ENCODE results near the gene SPAG6. TPM values are rescaled to one million over a fixed set of nuclear protein-coding genes. Genes with fewer than 3 reads are reported as not detected.

SPAG6 gene
- total and polyA plus RNA-seq, 2 of the 4 experiments (the other 2 are of a cell fraction) = not detected

GRCh38 chr10:22366435-22366703 is 21.1 kb downstream of the SPAG6 start:
- POLR2A ChIA-PET (ENCODE audit: unreplicated experiment) = no interaction called here
- H2BK5ac ChIP-seq (ENCODE audit: low read depth, low read length, poor library complexity, severe bottlenecking) = no peak overlapping the region
- dilution Hi-C loops (cut with HindIII; ENCODE audit: low sequenced_read_pairs, unreplicated experiment) (no loop called here), in situ Hi-C loops (cut with MboI; ENCODE audit: low sequenced_read_pairs) (no loop called here), intact Hi-C loops (cut with micrococcal nuclease) (no loop called here)
- H3K18ac ChIP-seq (ENCODE audit: low read depth, low read length) = no peak overlapping the region
- no peak overlapping the region for H3K23ac ChIP-seq (ENCODE audit: low read depth, low read length)
- H2BK120ac ChIP-seq (ENCODE audit: low read depth, low read length) = no peak overlapping the region
- no peak overlapping the region for H3K4me2 ChIP-seq (ENCODE audit: low read depth, low read length)
- peaks cover 1% of the 10 kb centered on the region; the same call in 1 of the 2 replicates for H3K27me3 ChIP-seq (ENCODE audit: control insufficient read depth, insufficient read depth, low read length)
- ATAC-seq (ENCODE audit: low read depth) (no peak), DNase-seq (no peak)
- H4K8ac ChIP-seq (ENCODE audit: low read depth in 2 of 2, low read length in 2 of 2) = no peak overlapping the region
- H3K56ac ChIP-seq (ENCODE audit: extremely low read depth, insufficient read depth, low read length) = no peak overlapping the region
- CTCF ChIA-PET = interaction anchor here (1.5 kb wide), 1 partner anchor 13 kb away, joined by 3 read pairs; no protein-coding TSS in a partner anchor
- H3K79me1 ChIP-seq (ENCODE audit: low read depth in 1 of 2, low read length in 2 of 2) = no peaks in the 10 kb centered on the region
- H3K36me3 ChIP-seq (ENCODE audit: control insufficient read depth, insufficient read depth, low read length) = no peaks in the 10 kb centered on the region
- no peak overlapping the region for H3K14ac ChIP-seq (replicated peaks; ENCODE audit: low read depth, low read length)
- H2BK20ac ChIP-seq (ENCODE audit: low read depth, low read length) = no peak overlapping the region
- H3K4ac ChIP-seq (ENCODE audit: low read depth, low read length) = no peak overlapping the region
- H4K5ac ChIP-seq (ENCODE audit: low read depth, low read length) = no peak overlapping the region
- H2BK15ac ChIP-seq (ENCODE audit: low read depth, low read length) = no peak overlapping the region
- no peak overlapping the region for H3K4me3 ChIP-seq (ENCODE audit: insufficient read depth, low read depth, low read length)
- no peak overlapping the region for H2AK9ac ChIP-seq (replicated peaks; ENCODE audit: low read depth, low read length, poor library complexity)
- H3K9me1 ChIP-seq (ENCODE audit: insufficient read depth, low read length) = no peaks in the 10 kb centered on the region
- no peak overlapping the region for H2AK5ac ChIP-seq (ENCODE audit: low read depth, low read length)
- H4K20me1 ChIP-seq (ENCODE audit: insufficient read depth, low read length) = no peaks in the 10 kb centered on the region
- no peaks in the 10 kb centered on the region for H3K9me3 ChIP-seq (ENCODE audit: control insufficient read depth, insufficient read depth, low read length)
- no peak overlapping the region for H2AFZ ChIP-seq (replicated peaks; ENCODE audit: low read length, poor library complexity)
- H3K27ac ChIP-seq (ENCODE audit: insufficient read depth, low read length) = no peak overlapping the region
- H3K4me1 ChIP-seq (ENCODE audit: control insufficient read depth, insufficient read depth, low read length) = no peaks in the 10 kb centered on the region
- no peak overlapping the region for H3K9ac ChIP-seq (ENCODE audit: low read depth, low read length)
- BruUV-seq (replicated peaks) = no TSS peak
- TF ChIP-seq BHLHE40 (IDR thresholded peaks at IDR 0.05; ENCODE audit: low read depth, low read length) (no peak), RCOR1 (IDR thresholded peaks at IDR 0.05; ENCODE audit: insufficient replicate concordance, low read length) (no peak), RAD21 (IDR thresholded peaks at IDR 0.05; ENCODE audit: low read length) (no peak), MAFK (IDR thresholded peaks at IDR 0.05; ENCODE audit: low read depth, low read length) (no peak), SMC3 (IDR thresholded peaks at IDR 0.05; ENCODE audit: low read depth, low read length) (no peak), NFE2L2 (IDR thresholded peaks at IDR 0.05; ENCODE audit: low read depth, low read length) (no peak), CTCF (conservative IDR thresholded peaks at IDR 0.05; ENCODE audit: low read depth, low read length) (no peak), ELK1 (IDR thresholded peaks at IDR 0.05; ENCODE audit: borderline replicate concordance, low read depth, low read length) (no peak), CEBPB (IDR thresholded peaks at IDR 0.05; ENCODE audit: low read depth, low read length) (no peak), RFX5 (IDR thresholded peaks at IDR 0.05; ENCODE audit: low read depth, low read length) (no peak), MXI1 (IDR thresholded peaks at IDR 0.05; ENCODE audit: borderline replicate concordance, low read depth, low read length) (no peak), FOS (IDR thresholded peaks at IDR 0.05; ENCODE audit: low read depth, low read length) (no peak), MAZ (IDR thresholded peaks at IDR 0.05; ENCODE audit: borderline replicate concordance, low read depth, low read length) (no peak), CHD1 (IDR thresholded peaks at IDR 0.05; ENCODE audit: low read depth, low read length) (no peak), POLR2A (IDR thresholded peaks at IDR 0.05; ENCODE audit: low read depth, low read length) (no peak)
- H4K91ac ChIP-seq (ENCODE audit: insufficient read depth, low read depth, low read length) = no peak overlapping the region
